Activated naive CD8-positive, alpha-beta T cell treated with anti-CD3 and anti-CD28 coated beads, Interleukin-2, amount 50 U/mL, for 16 hours (primary cell): ENCODE measurements around the gene RAVER1.
"Not testable (repeated sequence)": the region's sequence is repeated elsewhere in the genome, so short reads cannot be mapped to it uniquely, and the experiment has no call there.

Source experiments
- DNase-seq: peaks from one replicate; pipeline ENCODE4 v3.0.0-alpha.2; 2020; ENCODE audit warnings: low read depth, low spot score

The RAVER1 gene

DNA sequence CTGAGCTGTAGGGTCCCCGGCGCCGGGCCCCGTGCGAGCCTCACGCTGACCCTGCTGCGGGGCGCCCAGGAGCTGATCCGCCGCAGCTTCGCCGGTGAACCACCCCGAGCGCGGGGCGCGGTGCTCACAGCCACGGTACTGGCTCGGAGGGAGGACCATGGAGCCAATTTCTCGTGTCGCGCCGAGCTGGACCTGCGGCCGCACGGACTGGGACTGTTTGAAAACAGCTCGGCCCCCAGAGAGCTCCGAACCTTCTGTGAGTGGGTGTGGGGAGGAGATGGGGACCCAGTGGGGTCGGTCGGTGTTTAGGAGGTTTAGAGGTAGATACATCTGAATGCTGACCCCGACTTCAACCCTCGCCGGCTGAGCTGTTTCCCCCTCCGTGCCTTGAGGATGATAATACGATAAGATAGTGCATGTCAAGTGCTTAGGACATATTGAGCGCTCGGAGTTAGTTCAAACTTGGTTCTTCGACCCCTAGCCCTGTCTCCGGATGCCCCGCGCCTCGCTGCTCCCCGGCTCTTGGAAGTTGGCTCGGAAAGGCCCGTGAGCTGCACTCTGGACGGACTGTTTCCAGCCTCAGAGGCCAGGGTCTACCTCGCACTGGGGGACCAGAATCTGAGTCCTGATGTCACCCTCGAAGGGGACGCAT lies 41.6 kb downstream of the RAVER1 start:
- DNase-seq: no peak

GRCh38 chr19:10290876-10291553 lies 42.3 kb downstream of the RAVER1 start:
- DNase-seq: no peak

- no peak for DNase-seq
Measured at GRCh38 chr19:10290357-10290875, 42.9 kb downstream of the RAVER1 start.

GRCh38 chr19:10289836-10290356 lies 43.4 kb downstream of the RAVER1 start, which contains the start of gene ICAM5:
Gene ICAM5, plus strand, starts transcription at chr19:10289952. Its CDS starts 92 bp downstream, at chr19:10290044.
- DNase-seq: no peak

DNA sequence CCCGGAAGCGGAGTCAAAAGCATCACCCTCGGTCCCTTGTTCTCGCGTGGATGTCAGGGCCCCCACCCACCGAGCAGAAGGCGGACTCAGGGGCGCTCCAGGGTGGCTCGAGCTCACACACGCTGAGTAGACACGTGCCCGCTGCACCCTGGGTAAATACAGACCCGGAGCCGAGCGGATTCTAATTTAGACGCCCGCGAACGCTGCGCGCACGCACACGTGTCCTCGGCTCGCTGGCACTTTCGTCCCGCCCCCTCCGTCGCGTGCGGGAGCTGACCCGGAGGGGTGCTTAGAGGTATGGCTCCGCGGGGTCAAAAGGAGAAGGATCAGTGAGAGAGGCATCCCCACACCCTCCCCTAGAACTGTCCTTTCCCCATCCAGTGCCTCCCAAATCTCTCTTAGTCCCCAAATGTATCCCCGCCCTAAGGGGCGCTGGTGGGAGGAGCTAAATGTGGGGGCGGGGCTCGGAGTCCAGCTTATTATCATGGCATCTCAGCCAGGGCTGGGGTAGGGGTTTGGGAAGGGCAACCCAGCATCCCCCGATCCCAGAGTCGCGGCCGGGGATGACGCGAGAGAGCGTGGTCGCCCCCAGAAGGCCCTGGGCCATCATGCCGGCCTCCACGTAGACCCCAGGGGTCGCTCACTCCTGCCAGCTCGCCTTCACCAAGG lies 44.0 kb downstream of the RAVER1 start:
- DNase-seq: peak; percentile 57

DNA sequence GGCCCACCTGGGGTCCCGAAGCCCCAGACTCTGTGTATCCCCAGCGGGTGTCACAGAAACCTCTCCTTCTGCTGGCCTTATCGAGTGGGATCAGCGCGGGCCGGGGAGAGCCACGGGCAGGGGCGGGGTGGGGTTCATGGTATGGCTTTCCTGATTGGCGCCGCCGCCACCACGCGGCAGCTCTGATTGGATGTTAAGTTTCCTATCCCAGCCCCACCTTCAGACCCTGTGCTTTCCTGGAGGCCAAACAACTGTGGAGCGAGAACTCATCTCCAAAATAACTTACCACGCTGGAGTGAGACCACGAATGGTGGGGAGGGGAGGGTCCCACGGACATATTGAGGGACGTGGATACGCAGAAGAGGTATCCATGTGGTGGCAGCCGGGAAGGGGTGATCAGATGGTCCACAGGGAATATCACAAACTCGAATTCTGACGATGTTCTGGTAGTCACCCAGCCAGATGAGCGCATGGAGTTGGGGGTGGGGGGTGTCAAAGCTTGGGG lies 44.6 kb downstream of the RAVER1 start:
- DNase-seq: no peak

- no peak for DNase-seq
Measured at GRCh38 chr19:10286803-10287737, 46.3 kb downstream of the RAVER1 start, which contains the start of gene ICAM4. Gene ICAM4, plus strand, starts transcription at chr19:10286955. Its CDS starts 58 bp downstream, at chr19:10287013.

GRCh38 chr19:10285393-10285792 lies 47.9 kb downstream of the RAVER1 start:
- no peak for DNase-seq

DNA sequence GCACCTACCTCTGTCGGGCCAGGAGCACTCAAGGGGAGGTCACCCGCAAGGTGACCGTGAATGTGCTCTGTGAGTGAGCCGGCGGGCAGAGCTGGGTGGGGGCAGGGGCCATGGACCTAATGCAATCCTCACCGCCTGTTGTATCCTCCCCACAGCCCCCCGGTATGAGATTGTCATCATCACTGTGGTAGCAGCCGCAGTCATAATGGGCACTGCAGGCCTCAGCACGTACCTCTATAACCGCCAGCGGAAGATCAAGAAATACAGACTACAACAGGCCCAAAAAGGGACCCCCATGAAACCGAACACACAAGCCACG lies 48.4 kb downstream of the RAVER1 start:
- DNase-seq: no peak

DNA sequence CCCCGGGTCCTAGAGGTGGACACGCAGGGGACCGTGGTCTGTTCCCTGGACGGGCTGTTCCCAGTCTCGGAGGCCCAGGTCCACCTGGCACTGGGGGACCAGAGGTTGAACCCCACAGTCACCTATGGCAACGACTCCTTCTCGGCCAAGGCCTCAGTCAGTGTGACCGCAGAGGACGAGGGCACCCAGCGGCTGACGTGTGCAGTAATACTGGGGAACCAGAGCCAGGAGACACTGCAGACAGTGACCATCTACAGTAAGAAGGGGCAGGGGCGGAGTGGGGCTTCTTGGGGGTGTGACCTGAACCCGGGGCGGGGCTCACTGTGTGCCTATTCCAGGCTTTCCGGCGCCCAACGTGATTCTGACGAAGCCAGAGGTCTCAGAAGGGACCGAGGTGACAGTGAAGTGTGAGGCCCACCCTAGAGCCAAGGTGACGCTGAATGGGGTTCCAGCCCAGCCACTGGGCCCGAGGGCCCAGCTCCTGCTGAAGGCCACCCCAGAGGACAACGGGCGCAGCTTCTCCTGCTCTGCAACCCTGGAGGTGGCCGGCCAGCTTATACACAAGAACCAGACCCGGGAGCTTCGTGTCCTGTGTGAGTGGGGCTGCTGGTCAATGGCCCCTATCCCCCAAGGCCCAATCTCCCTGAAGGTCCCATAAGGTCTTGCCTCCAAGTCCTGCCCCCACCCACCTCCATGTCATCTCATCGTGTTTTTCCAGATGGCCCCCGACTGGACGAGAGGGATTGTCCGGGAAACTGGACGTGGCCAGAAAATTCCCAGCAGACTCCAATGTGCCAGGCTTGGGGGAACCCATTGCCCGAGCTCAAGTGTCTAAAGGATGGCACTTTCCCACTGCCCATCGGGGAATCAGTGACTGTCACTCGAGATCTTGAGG lies 49.0 kb downstream of the RAVER1 start:
- DNase-seq: no peak

- no peak for DNase-seq
Measured at GRCh38 chr19:10283301-10284064, 49.8 kb downstream of the RAVER1 start.

DNA sequence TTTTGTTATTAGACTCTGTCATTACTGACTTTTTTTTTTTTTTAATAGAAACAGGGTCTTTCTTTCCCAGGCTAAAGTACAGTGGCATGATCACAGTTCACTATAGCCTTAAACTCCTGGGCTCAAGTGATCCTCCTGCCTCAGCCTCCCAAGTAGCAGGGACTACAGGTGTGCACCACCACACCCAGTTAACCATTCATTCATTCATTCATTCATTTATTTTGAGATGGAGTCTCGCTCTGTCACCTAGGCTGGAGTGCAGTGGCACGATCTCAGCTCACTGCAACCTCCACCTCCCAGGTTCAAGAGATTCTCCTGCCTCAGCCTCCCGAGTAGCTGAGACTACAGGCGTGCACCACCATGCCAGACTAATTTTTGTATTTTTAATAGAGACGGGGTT lies 51.3 kb downstream of the RAVER1 start:
- not testable (repeated sequence) for DNase-seq

DNA sequence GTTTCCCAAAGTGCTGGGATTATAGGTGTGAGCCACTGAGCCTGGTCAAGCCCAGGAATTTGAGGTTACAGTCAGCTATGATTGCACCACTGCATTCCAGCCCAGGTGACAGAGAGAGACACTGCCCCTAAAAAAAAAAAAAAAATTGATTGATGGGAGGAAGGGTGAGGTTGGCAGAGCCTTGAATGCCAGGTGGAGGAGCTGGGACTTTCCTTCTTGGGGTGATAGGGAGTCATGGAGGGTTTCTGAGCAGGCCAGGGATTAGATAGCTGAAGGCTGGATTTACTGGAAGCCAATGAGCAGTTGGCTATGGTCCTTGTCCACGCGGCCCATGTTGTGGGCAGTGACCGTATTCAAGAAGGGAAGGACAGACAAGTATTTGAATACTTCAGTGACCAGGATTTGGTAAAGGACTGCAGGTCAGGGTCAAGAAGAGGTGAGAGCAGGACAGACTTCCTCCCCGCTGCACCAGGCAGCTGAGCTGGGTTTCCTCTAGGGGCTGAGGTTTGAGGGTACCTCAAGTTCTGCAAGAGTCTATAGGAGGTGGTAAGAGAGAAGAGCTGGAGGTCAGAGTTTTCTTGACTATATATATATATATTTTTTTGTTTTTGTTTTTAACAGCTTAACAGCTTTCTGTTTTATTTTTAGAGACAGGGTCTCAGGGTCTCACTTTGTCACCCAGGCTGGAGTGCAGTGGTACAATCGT lies 53.4 kb downstream of the RAVER1 start:
- no peak for DNase-seq

- DNase-seq: no peak
Measured at GRCh38 chr19:10278935-10279334, 54.4 kb downstream of the RAVER1 start.

- DNase-seq: no peak
Measured at GRCh38 chr19:10277795-10278589, 55.3 kb downstream of the RAVER1 start.

GRCh38 chr19:10274589-10274988 lies 58.7 kb downstream of the RAVER1 start:
- DNase-seq: no peak

GRCh38 chr19:10271543-10272086 lies 61.7 kb downstream of the RAVER1 start:
- no peak for DNase-seq
